DOHH2 (cell line): ENCODE measurements around the gene PPP4R3A.
"Not testable (repeated sequence)": the region's sequence is repeated elsewhere in the genome, so short reads cannot be mapped to it uniquely, and the experiment has no call there.

Experiments used
- H3F3A ChIP-seq: fragments of 200-600 bp; sonication (generic), shearing (Covaris generic); 2 replicates; pipeline ENCODE4 v1.6.0; 2016; ENCODE audit warnings: antibody characterized with exemption, mild to moderate bottlenecking; ENCODE audit not compliant: control insufficient read depth, insufficient read depth
- H3K27ac ChIP-seq: fragments of 200-600 bp; sonication (generic); 2 replicates; pipeline ENCODE4 v1.5.1; 2014; ENCODE audit warnings: low read depth, mild to moderate bottlenecking, low read length, moderate library complexity
- H3K27me3 ChIP-seq: fragments of 200-600 bp; sonication (generic); 2 replicates; pipeline ENCODE4 v1.6.1; 2014; ENCODE audit warnings: mild to moderate bottlenecking, low read length, mixed read lengths; ENCODE audit not compliant: control insufficient read depth
- H3K36me3 ChIP-seq: fragments of 200-600 bp; sonication (generic); 2 replicates; pipeline ENCODE4 v1.6.1; 2014; ENCODE audit warnings: mild to moderate bottlenecking, low read length, moderate library complexity, mixed read lengths; ENCODE audit not compliant: control insufficient read depth
- H3K4me1 ChIP-seq: fragments of 200-600 bp; sonication (generic); 2 replicates; pipeline ENCODE4 v1.6.1; 2014; ENCODE audit warnings: mild to moderate bottlenecking, low read length, mixed read lengths; ENCODE audit not compliant: control insufficient read depth
- H3K4me2 ChIP-seq: fragments of 200-600 bp; sonication (generic); 2 replicates; pipeline ENCODE4 v1.6.0; 2014; ENCODE audit warnings: mild to moderate bottlenecking, low read length, moderate library complexity
- H3K4me3 ChIP-seq: fragments of 200-600 bp; sonication (generic); 2 replicates; pipeline ENCODE4 v1.5.1; 2014; ENCODE audit warnings: mild to moderate bottlenecking, low read length, mixed read lengths
- H3K79me2 ChIP-seq: fragments of 200-600 bp; sonication (generic); 2 replicates; pipeline ENCODE4 v1.6.1; 2014; ENCODE audit warnings: mild to moderate bottlenecking, low read length, mixed read lengths; ENCODE audit not compliant: control insufficient read depth
- H3K9me2 ChIP-seq: fragments of 200-600 bp; sonication (generic); replicated peaks from 2 replicates; pipeline ENCODE4 v1.6.1; 2014; ENCODE audit warnings: mild to moderate bottlenecking, low read length, mixed read lengths; ENCODE audit not compliant: control insufficient read depth
- H3K9me3 ChIP-seq: fragments of 200-600 bp; sonication (generic); 2 replicates; pipeline ENCODE4 v1.6.1; 2014; ENCODE audit warnings: antibody characterized with exemption, low read length, mixed read lengths; ENCODE audit not compliant: control insufficient read depth, insufficient read depth
- H4K20me1 ChIP-seq: fragments of 200-600 bp; sonication (generic); 2 replicates; pipeline ENCODE4 v1.6.0; 2014; ENCODE audit warnings: low read depth, mild to moderate bottlenecking, antibody characterized with exemption, low read length, moderate library complexity; ENCODE audit not compliant: control insufficient read depth, insufficient read depth
- EZH2phosphoT487 ChIP-seq: fragments of 200-600 bp; sonication (generic); IDR thresholded peaks from 2 replicates; pipeline ENCODE4 v1.6.1; 2017; ENCODE audit warnings: borderline replicate concordance, mild to moderate bottlenecking, antibody characterized with exemption, low read length, moderate library complexity, mixed read lengths
- TF ChIP-seq, protein P1 (sequence below): fragments of 200-600 bp; sonication (generic); IDR thresholded peaks from one replicate; pipeline ENCODE4 v1.5.1; 2014; ENCODE audit warnings: antibody characterized with exemption, mild to moderate bottlenecking, low read depth, low read length; ENCODE audit not compliant: poor library complexity, severe bottlenecking

Gene PPP4R3A

GRCh38 chr14:91444335-91445020, 65.6 kb downstream of the PPP4R3A start:
- TF ChIP-seq, protein P1, sequence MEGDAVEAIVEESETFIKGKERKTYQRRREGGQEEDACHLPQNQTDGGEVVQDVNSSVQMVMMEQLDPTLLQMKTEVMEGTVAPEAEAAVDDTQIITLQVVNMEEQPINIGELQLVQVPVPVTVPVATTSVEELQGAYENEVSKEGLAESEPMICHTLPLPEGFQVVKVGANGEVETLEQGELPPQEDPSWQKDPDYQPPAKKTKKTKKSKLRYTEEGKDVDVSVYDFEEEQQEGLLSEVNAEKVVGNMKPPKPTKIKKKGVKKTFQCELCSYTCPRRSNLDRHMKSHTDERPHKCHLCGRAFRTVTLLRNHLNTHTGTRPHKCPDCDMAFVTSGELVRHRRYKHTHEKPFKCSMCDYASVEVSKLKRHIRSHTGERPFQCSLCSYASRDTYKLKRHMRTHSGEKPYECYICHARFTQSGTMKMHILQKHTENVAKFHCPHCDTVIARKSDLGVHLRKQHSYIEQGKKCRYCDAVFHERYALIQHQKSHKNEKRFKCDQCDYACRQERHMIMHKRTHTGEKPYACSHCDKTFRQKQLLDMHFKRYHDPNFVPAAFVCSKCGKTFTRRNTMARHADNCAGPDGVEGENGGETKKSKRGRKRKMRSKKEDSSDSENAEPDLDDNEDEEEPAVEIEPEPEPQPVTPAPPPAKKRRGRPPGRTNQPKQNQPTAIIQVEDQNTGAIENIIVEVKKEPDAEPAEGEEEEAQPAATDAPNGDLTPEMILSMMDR, result no peak
- no peak for TF ChIP-seq EZH2phosphoT487
- Histone ChIP-seq H3F3A (no peaks in the 10 kb centered on the region), H3K79me2 (no peaks in the 10 kb centered on the region), H3K4me3 (no peak overlapping the region), H4K20me1 (no peaks in the 10 kb centered on the region), H3K9me3 (0 out of 2 replicates have a peak, but pooled peaks cover under 1% of the 10 kb centered on the region), H3K36me3 (no peaks in the 10 kb centered on the region), H3K27ac (no peak overlapping the region), H3K4me1 (no peaks in the 10 kb centered on the region), H3K4me2 (no peak overlapping the region), H3K27me3 (no peaks in the 10 kb centered on the region; the same call in 1 of the 2 replicates), H3K9me2 (no peaks in the 10 kb centered on the region)

- Histone ChIP-seq H3K36me3 (0 out of 2 replicates have a peak, but pooled peaks cover 3% of the 10 kb centered on the region), H3K4me3 (no peak overlapping the region), H3K27ac (no peak overlapping the region), H3K9me3 (peaks cover 14% of the 10 kb centered on the region; the same call in 1 of the 2 replicates), H3F3A (no peaks in the 10 kb centered on the region), H3K9me2 (no peaks in the 10 kb centered on the region), H3K79me2 (no peaks in the 10 kb centered on the region; the same call in 1 of the 2 replicates), H3K4me1 (no peaks in the 10 kb centered on the region), H3K4me2 (no peak overlapping the region), H3K27me3 (no peaks in the 10 kb centered on the region), H4K20me1 (no peaks in the 10 kb centered on the region)
- TF ChIP-seq, protein P1, result no peak
- TF ChIP-seq EZH2phosphoT487, result no peak
Observed at GRCh38 chr14:91439345-91439744, 70.8 kb downstream of the PPP4R3A start.

- H3K36me3 ChIP-seq, result 0 out of 2 replicates have a peak, but pooled peaks cover 3% of the 10 kb centered on the region
- no peak overlapping the region for H3K27ac ChIP-seq
- no peaks in the 10 kb centered on the region for H3F3A ChIP-seq
- peaks cover 14% of the 10 kb centered on the region; the same call in 1 of the 2 replicates for H3K9me3 ChIP-seq
- H3K27me3 ChIP-seq, result no peaks in the 10 kb centered on the region
- H3K4me3 ChIP-seq, result no peak overlapping the region
- no peaks in the 10 kb centered on the region for H3K4me1 ChIP-seq
- H3K9me2 ChIP-seq, result no peaks in the 10 kb centered on the region
- H3K79me2 ChIP-seq, result no peaks in the 10 kb centered on the region; the same call in 1 of the 2 replicates
- TF ChIP-seq, protein P1, result no peak
- no peak for TF ChIP-seq EZH2phosphoT487
- no peaks in the 10 kb centered on the region for H4K20me1 ChIP-seq
- H3K4me2 ChIP-seq, result no peak overlapping the region
Observed at GRCh38 chr14:91438845-91439244, 71.3 kb downstream of the PPP4R3A start.

DNA sequence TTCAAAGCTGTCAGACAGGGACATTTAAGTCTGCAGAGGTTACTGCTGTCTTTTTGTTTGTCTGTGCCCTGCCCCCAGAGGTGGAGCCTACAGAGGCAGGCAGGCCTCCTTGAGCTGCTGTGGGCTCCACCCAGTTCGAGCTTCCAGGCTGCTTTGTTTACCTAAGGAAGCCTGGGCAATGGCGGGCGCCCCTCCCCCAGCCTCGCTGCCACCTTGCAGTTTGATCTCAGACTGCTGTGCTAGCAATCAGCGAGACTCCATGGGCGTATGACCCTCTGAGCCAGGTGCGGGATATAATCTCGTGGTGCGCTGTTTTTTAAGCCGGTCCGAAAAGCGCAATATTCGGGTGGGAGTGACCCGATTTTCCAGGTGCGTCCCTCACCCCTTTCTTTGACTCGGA, 73.8 kb downstream of the PPP4R3A start:
- H3K36me3 ChIP-seq, H3K27me3 ChIP-seq, H3K27ac ChIP-seq, H3K4me1 ChIP-seq, H4K20me1 ChIP-seq, H3F3A ChIP-seq, H3K4me2 ChIP-seq, H3K9me2 ChIP-seq, H3K79me2 ChIP-seq, H3K4me3 ChIP-seq: not testable (repeated sequence)
- peaks cover 14% of the 10 kb centered on the region; the same call in 1 of the 2 replicates for H3K9me3 ChIP-seq
